GM21390 (cell line): ENCODE results near the gene DUSP7.
"Not testable (repeated sequence)": the region's sequence is repeated elsewhere in the genome, so short reads cannot be mapped to it uniquely, and the experiment has no call there.

Experiments used
- ATAC-seq: cut with Tn5 transposase; IDR thresholded peaks from one replicate; pipeline ENCODE4 v1.9.1; 2021; ENCODE audit not compliant: unreplicated experiment

The DUSP7 gene

GRCh38 chr3:52049503-52049902 lies 6.9 kb downstream of the DUSP7 start:
- no peak for ATAC-seq

DNA sequence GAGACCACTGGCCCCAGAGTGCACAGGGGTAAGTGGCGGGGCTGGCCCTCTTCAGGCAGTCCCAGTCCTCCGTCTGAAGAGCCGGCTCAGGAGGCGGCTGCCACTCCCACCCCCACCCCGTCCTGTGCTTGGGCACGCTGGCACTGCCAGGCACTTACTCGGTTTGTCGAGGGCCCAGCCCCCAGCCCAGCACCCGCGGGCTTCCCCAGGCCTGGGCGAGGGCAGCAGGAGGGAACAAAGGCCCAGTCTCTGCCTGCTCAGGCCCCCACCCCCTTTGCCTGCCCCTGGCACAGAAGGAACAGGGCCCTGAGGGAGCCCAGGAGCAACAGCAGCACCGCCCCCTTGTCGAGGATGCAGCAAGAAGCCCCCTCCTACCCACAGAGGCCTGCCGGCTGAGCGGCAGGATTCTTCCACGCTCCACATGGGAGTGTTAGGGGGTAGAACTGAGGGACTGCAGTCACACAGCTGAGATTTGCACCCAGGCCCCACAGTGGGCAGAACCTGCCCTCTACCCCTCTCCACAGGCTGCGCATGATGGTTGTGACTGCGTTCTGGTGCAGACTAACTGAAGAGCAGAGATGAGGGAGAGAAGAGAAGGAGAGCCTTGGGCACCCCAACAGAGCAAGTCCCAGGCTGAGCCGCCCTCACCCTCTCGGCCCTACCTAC lies 8.9 kb downstream of the DUSP7 start:
- ATAC-seq, result no peak

DNA sequence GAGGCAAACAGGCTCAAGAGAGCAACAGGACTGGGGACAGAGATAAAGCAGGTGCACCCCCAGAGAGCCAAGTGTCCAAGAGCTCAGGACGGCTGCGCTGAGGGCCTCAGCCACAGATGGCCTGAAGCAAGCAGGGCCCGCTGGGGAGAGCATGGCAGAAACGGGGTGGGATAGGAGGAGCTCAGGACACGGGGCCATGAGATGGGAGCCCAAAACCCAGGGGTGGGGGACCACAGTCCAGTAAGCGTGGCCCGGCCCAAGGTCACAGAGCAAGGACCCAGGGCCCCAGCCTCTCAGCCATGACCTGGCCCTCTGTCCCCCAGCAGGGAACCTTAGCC lies 9.5 kb downstream of the DUSP7 start:
- no peak for ATAC-seq

DNA sequence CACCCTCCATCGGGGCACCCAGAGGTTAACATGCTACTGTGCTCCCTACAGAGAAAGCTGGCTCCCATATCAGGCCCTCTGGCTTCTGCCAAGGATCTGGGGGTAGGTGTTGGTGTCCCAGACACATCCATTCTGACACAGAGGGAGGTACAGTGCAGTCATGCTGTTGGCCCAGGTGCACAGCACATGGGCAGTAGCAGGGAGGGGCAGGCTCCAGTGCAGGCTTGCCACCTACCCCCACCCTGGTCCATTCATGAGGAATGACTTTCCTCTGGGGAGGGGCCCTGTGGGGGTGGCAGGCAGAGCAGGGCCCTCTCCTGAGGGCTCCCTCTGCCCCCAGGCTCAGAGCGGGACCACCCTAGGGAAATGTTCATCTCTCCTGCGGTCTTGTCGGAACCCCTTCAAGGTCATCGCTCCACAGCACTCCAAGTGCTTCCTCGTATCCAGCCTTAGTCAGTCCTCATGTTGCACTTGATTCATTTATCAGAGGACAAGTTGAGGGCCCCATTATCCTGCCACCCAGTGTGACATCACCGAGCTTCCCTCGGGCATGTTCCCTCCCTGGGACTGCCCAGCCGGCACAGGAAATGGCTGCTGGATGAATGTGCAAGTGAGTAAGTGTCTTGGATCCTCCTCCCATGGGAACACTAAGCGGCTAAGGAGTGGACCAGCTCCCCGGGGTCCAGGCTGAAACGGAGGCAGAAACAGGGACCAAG lies 10.0 kb downstream of the DUSP7 start:
- no peak for ATAC-seq

DNA sequence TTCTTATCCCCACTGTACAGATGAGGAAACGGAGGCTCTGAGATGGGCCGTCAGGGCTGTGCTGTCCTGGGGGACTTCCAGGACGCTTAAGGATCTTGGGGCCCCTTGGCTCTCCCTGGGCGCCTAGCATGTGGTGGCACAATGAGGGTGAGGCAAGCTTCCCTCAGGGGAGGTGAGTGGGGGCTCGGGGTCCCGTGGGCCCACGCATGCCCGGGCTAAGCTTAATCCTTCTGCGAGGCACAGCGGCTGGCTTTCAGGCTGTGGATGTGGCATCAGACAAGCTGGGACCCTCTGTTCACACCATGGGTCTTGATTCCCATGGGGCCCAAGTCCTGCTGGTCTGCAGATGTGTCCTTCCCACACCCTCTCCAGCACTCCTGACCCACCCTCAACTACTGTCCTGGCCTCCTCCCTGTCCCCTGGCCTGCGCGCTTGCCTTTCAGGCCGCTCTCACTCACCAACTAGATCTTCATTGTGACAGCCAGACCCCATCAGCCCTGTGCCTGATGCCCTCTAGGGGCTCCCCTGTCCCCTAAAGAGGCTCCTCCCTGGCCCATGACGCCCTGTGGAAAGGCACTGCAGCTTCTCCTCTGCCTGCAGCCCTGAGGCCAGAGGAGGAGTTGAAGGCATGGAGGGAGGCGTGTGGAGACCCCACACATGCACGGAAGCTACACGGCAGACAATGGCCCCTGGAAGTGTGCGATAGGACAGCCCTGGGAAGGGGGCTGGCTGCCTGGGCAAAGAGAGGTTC lies 11.3 kb downstream of the DUSP7 start:
- no peak for ATAC-seq

GRCh38 chr3:52043750-52044149 lies 12.6 kb downstream of the DUSP7 start:
- no peak for ATAC-seq

GRCh38 chr3:52043039-52043438 lies 13.3 kb downstream of the DUSP7 start:
- not testable (repeated sequence) for ATAC-seq

DNA sequence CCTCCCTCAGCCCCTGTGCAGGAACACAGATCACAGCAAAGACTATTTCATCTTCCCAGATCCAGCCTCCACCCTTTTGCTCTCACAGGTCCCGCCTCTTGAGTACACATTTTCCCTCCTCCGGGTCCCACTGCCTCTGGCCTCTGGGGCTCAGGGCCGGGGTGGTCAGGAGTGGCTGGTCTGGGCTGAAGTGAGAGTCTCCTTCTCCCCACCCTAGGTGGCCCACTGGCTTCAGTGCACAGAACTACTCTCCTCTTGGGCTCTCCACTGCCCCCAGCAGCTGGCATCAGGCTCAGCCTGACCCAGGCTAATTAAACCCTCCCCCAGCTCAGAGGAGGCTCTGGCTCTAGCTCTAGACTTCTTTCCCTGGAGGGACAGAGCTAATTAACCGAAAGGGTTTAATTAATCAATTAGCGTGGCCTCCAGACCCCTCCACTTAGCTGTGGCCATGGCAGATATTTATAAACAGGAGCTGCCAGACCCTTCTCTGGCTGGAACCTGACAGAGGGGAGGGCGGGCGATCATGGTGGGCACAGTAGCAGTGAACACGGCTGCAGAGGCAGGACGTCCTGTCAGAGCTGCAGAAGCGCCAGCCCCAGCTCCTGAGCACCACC lies 15.1 kb downstream of the DUSP7 start:
- no peak for ATAC-seq

GRCh38 chr3:52040600-52040999 lies 15.8 kb downstream of the DUSP7 start:
- no peak for ATAC-seq

GRCh38 chr3:52039846-52040245 lies 16.5 kb downstream of the DUSP7 start:
- ATAC-seq, result no peak

- no peak for ATAC-seq
These were observed 16.9 kb downstream of the DUSP7 start for GRCh38 chr3:52039426-52039825.

DNA sequence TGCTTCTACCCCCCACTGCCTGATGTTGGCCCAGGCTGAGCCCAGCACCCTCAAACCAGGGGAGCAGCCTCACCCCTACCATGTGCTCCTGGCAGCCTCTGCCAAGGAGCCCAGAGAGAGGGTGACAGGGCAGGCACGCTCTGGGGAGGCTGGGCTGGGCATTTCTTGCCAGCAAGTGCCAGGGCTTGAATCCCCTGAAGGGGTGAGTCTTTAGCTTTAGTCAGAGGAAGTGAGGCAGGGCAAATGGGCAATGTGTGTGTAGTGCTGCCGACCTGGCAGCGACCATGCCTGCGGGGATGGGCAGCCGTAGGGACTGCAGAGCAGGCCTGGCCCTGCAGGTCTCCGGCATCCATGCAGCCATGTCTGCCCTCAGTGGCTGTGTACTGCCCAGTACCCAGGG lies 18.1 kb downstream of the DUSP7 start:
- ATAC-seq, result no peak

- ATAC-seq, result no peak
These were observed 19.1 kb downstream of the DUSP7 start for GRCh38 chr3:52037291-52037690.

GRCh38 chr3:52036829-52037228 lies 19.5 kb downstream of the DUSP7 start:
- no peak for ATAC-seq

DNA sequence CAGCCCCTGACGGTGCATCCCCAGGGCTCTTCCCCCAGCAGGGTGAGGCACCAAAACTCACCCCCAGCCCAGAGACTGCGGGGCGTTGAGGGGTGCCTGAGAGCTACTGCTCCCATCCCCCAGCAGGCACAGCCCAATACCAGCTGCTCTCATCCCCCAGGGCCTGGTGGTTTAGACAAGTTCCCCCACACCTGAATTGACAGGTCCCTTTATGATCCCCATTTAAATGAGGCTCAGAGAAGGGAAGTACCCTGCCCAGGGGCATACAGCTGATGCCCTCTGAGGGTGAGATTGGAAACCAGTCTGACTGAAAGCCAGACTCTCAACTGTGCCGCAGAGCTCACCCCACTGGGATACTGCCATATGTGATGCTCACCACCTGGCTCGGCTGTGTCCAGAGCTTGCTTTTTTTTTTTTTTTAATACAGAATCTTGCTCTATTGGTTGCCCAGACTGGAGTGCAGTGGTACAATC lies 20.1 kb downstream of the DUSP7 start:
- ATAC-seq, result no peak

DNA sequence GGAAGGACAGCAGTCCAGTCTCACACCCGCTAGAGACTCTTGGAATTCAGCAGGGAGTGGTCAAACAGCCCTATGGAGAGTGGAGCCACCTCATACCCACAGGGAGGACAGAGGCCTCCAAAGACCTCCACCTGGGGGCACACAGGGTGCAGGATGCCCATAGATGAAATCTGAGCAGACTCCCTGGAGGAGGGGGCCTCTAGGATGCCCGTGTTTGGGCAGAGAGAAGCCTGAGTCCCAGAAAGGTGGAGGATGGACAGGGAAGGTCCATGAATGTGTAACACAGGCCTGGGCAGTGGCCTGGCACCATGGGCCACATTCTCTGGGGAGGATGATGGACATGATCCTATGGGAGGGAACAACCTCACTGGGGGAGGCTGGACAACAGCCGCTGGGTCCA lies 21.7 kb downstream of the DUSP7 start:
- no peak for ATAC-seq

DNA sequence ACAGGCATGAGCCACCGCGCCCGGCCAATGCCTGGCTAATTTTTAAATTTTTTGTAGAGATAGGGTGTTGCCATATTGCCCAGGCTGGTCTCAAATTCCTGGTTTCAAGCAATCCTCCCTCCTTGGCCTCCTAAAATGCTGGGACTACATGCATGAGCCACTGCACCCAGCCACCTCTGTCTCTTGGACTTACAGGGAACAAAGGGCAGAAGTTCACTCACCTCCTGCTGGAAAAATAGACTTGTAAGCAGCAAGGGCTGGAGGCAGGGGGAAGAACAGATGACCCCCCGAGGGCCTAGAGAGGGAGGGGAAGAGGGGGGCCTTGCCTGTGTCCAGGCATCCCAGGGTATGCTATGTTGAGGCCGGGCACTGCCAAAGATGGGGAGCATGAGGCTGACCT lies 22.2 kb downstream of the DUSP7 start:
- ATAC-seq, result no peak

DNA sequence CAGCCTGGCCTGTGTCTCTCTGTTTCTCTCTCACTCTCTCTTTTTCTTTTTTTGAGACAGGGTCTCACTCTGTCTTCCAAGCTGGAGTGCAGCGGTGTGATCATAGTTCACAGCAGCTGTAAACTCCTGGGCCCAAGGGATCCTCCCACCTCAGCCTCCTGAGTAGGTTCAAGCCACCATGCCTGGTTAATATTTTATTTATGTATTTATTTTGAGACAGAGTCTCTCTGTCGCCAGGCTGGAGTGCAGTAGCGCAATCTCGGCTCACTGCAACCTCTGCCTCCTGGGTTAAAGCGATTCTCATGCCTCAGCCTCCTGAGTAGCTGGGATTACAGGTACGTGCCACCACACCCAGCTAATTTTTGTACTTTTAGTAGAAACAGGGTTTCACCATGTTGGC lies 22.6 kb downstream of the DUSP7 start:
- ATAC-seq, result not testable (repeated sequence)

DNA sequence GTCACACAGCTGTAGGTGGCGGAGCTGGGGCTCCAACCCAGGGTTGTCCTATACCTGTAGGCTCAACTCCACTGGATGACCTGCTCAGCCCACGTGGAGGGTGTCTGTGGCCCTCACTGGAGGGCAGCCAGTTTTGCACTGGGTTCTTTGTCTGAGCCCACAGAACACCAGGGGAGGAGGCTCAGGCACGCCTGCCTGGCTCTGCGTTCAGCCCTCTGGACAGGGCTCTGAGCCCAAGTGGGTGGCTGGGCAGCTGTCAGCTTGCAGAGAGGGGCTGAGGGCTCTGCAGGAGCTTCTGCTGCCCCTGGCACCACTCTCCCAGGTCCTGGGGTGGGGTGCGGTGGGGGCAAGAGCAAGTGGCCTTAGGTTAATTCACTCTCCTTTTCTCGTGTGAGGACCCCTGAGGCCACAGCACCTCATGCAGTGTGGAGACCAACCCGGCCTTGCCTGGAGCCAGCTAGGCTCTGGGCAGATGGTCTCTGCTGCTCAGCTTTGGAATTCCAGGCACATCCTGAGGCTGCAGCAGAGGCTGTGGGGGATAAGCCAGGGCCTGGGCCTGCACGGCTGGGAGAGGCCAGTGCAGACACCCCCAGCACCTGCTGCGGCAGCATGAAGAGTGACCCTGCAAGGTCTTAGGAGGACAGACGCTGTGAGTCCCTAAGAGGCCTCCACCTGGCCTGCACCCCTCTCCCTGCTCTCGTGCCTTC lies 23.5 kb downstream of the DUSP7 start:
- no peak for ATAC-seq

DNA sequence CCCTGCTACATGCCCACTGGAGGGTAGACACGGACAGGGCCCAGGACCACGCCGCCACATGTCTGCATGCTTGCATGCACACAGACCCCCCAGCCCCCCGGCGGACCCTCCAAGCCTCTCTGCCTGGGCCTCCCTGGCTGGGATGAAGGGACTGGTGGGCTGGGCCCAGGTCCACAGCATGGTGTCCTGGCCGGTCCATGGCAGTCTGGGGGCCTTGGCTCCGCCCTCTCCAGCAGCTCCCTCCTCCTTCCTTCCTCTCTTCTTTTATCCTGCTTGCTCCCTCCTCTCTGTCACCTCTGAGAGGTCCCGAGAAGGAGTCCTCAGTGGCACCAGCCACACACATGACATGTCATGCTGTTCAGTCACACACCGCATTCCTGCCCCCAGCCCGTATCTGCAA lies 24.5 kb downstream of the DUSP7 start:
- no peak for ATAC-seq

GRCh38 chr3:52030714-52031310 lies 25.6 kb downstream of the DUSP7 start:
- no peak for ATAC-seq
